BLaER1 (cell line): ENCODE measurements around the gene BMX.
A peak's percentile ranks its signal among the peaks of the same experiment; 100 is the strongest.

Experiments used
- H3K27ac ChIP-seq: shearing (Covaris generic); formaldehyde crosslinking; 2 replicates; pipeline ENCODE4 v1.8.1; 2022
- H3K27me3 ChIP-seq: shearing (Covaris generic); formaldehyde crosslinking; 2 replicates; pipeline ENCODE4 v1.8.1; 2022
- H3K36me3 ChIP-seq: shearing (Covaris generic); formaldehyde crosslinking; 2 replicates; pipeline ENCODE4 v1.8.1; 2022
- H3K4me1 ChIP-seq: shearing (Covaris generic); formaldehyde crosslinking; 2 replicates; pipeline ENCODE4 v1.8.1; 2022
- H3K4me2 ChIP-seq: shearing (Covaris generic); formaldehyde crosslinking; 2 replicates; pipeline ENCODE4 v1.8.1; 2022
- H3K4me3 ChIP-seq: shearing (Covaris generic); formaldehyde crosslinking; 2 replicates; pipeline ENCODE4 v1.8.1; 2022
- H3K9ac ChIP-seq: shearing (Covaris generic); formaldehyde crosslinking; 2 replicates; pipeline ENCODE4 v1.8.1; 2022
- H3K9me3 ChIP-seq: shearing (Covaris generic); formaldehyde crosslinking; 2 replicates; pipeline ENCODE4 v1.8.1; 2022
- H4K20me1 ChIP-seq: shearing (Covaris generic); formaldehyde crosslinking; 2 replicates; pipeline ENCODE4 v1.8.1; 2022
- Cebpa-rat ChIP-seq: shearing (Covaris generic); IDR thresholded peaks from 2 replicates; pipeline ENCODE4 v1.8.1; 2022

The BMX gene

GRCh38 chrX:15524417-15524816 lies 23.8 kb downstream of the BMX start:
- no peak overlapping the region for H3K9ac ChIP-seq
- peaks cover 11% of the 10 kb centered on the region; the same call in 1 of the 2 replicates for H4K20me1 ChIP-seq
- H3K4me2 ChIP-seq, result no peak overlapping the region
- no peak for TF ChIP-seq Cebpa-rat
- no peaks in the 10 kb centered on the region for H3K9me3 ChIP-seq
- H3K27me3 ChIP-seq, result peaks cover 93% of the 10 kb centered on the region
- H3K36me3 ChIP-seq, result no peaks in the 10 kb centered on the region
- H3K4me1 ChIP-seq, result no peaks in the 10 kb centered on the region
- no peak overlapping the region for H3K4me3 ChIP-seq
- no peak overlapping the region for H3K27ac ChIP-seq

- TF ChIP-seq Cebpa-rat, result no peak
- Histone ChIP-seq H3K4me3 (no peak overlapping the region), H3K4me1 (no peaks in the 10 kb centered on the region), H4K20me1 (peaks cover 6% of the 10 kb centered on the region; the same call in 1 of the 2 replicates), H3K27me3 (peaks cover 93% of the 10 kb centered on the region), H3K9me3 (no peaks in the 10 kb centered on the region), H3K36me3 (no peaks in the 10 kb centered on the region), H3K9ac (no peak overlapping the region), H3K4me2 (no peak overlapping the region), H3K27ac (no peak overlapping the region)
Observed at GRCh38 chrX:15525664-15526416, 25.2 kb downstream of the BMX start.

- Histone ChIP-seq H3K4me3 (no peak overlapping the region), H3K27me3 (peaks cover 94% of the 10 kb centered on the region), H4K20me1 (peaks cover 6% of the 10 kb centered on the region; the same call in 1 of the 2 replicates), H3K9me3 (no peaks in the 10 kb centered on the region), H3K9ac (no peak overlapping the region), H3K36me3 (no peaks in the 10 kb centered on the region), H3K27ac (no peak overlapping the region), H3K4me1 (no peaks in the 10 kb centered on the region), H3K4me2 (no peak overlapping the region)
- no peak for TF ChIP-seq Cebpa-rat
Observed at GRCh38 chrX:15529165-15529564, 28.6 kb downstream of the BMX start.

- no peaks in the 10 kb centered on the region for H3K4me1 ChIP-seq
- H3K4me2 ChIP-seq, result no peak overlapping the region
- H4K20me1 ChIP-seq, result no peaks in the 10 kb centered on the region
- H3K9me3 ChIP-seq, result no peaks in the 10 kb centered on the region
- no peak for TF ChIP-seq Cebpa-rat
- H3K27me3 ChIP-seq, result peaks cover 92% of the 10 kb centered on the region
- H3K36me3 ChIP-seq, result no peaks in the 10 kb centered on the region
- H3K4me3 ChIP-seq, result no peak overlapping the region
- H3K27ac ChIP-seq, result no peak overlapping the region
- no peak overlapping the region for H3K9ac ChIP-seq
Observed at GRCh38 chrX:15530318-15530717, 29.7 kb downstream of the BMX start.

- Histone ChIP-seq H3K4me3 (no peak overlapping the region), H3K36me3 (no peaks in the 10 kb centered on the region), H3K4me2 (no peak overlapping the region), H3K27me3 (peaks cover 90% of the 10 kb centered on the region), H4K20me1 (peaks cover 11% of the 10 kb centered on the region; the same call in 1 of the 2 replicates), H3K9ac (no peak overlapping the region), H3K4me1 (no peaks in the 10 kb centered on the region), H3K27ac (no peak overlapping the region), H3K9me3 (no peaks in the 10 kb centered on the region)
- TF ChIP-seq Cebpa-rat, result no peak
Observed at GRCh38 chrX:15546745-15547144, 46.1 kb downstream of the BMX start.

- Histone ChIP-seq H3K27ac (no peak overlapping the region), H4K20me1 (peaks cover 11% of the 10 kb centered on the region; the same call in 1 of the 2 replicates), H3K27me3 (peaks cover 88% of the 10 kb centered on the region), H3K9me3 (no peaks in the 10 kb centered on the region), H3K4me2 (no peak overlapping the region), H3K4me3 (no peak overlapping the region), H3K36me3 (no peaks in the 10 kb centered on the region), H3K9ac (no peak overlapping the region), H3K4me1 (no peaks in the 10 kb centered on the region)
- TF ChIP-seq Cebpa-rat, result no peak
Observed at GRCh38 chrX:15547356-15547755, 46.7 kb downstream of the BMX start.

- Histone ChIP-seq H3K27ac (no peak overlapping the region), H3K9ac (no peak overlapping the region)
- 0 out of 2 replicates have a peak, but pooled peaks have one; percentile 30 for TF ChIP-seq Cebpa-rat
Observed at GRCh38 chrX:15549189-15550012, 48.8 kb downstream of the BMX start.

GRCh38 chrX:15559227-15559626 lies 58.6 kb downstream of the BMX start:
- H3K9me3 ChIP-seq, result no peaks in the 10 kb centered on the region
- no peak for TF ChIP-seq Cebpa-rat
- peaks cover 86% of the 10 kb centered on the region for H3K27me3 ChIP-seq
- no peaks in the 10 kb centered on the region for H3K4me1 ChIP-seq
- H3K9ac ChIP-seq, result no peak overlapping the region
- H3K4me2 ChIP-seq, result no peak overlapping the region
- no peak overlapping the region for H3K27ac ChIP-seq
- H3K4me3 ChIP-seq, result no peak overlapping the region
- peaks cover 4% of the 10 kb centered on the region; the same call in 1 of the 2 replicates for H4K20me1 ChIP-seq
- H3K36me3 ChIP-seq, result no peaks in the 10 kb centered on the region

More at GRCh38 chrX:15549189-15550012, 48.8 kb downstream of the BMX start:
- no peak overlapping the region for H3K4me3 ChIP-seq
- peaks cover 94% of the 10 kb centered on the region for H3K27me3 ChIP-seq
- H3K9me3 ChIP-seq, result no peaks in the 10 kb centered on the region
- H3K4me2 ChIP-seq, result no peak overlapping the region
- peaks cover 17% of the 10 kb centered on the region; the same call in 1 of the 2 replicates for H4K20me1 ChIP-seq
- no peaks in the 10 kb centered on the region for H3K4me1 ChIP-seq
- no peaks in the 10 kb centered on the region for H3K36me3 ChIP-seq

GRCh38 chrX:15560924-15561323 lies 60.3 kb downstream of the BMX start:
- Histone ChIP-seq H3K4me1 (no peaks in the 10 kb centered on the region), H3K27ac (no peak overlapping the region), H3K9me3 (no peaks in the 10 kb centered on the region), H3K36me3 (no peaks in the 10 kb centered on the region), H3K27me3 (peaks cover 88% of the 10 kb centered on the region), H3K4me2 (no peak overlapping the region), H3K4me3 (no peak overlapping the region), H3K9ac (no peak overlapping the region), H4K20me1 (peaks cover 20% of the 10 kb centered on the region; the same call in 1 of the 2 replicates)
- TF ChIP-seq Cebpa-rat, result no peak

GRCh38 chrX:15563056-15563455 lies 62.4 kb downstream of the BMX start:
- Histone ChIP-seq H3K4me1 (no peaks in the 10 kb centered on the region), H3K36me3 (no peaks in the 10 kb centered on the region), H3K4me2 (no peak overlapping the region), H3K4me3 (no peak overlapping the region), H3K27me3 (peaks cover 93% of the 10 kb centered on the region), H3K9me3 (no peaks in the 10 kb centered on the region), H3K27ac (no peak overlapping the region), H3K9ac (no peak overlapping the region), H4K20me1 (peaks cover 20% of the 10 kb centered on the region; the same call in 1 of the 2 replicates)
- TF ChIP-seq Cebpa-rat, result no peak
